G401.6 (cell line): ENCODE data around the gene CXCL1.

ENCODE experiments used
- FAIRE-seq: peaks from 2 replicates; lab custom pipeline; 2012; peaks lifted over from hg19 to GRCh38; lab: Jason Lieb, UNC

Gene CXCL1

DNA sequence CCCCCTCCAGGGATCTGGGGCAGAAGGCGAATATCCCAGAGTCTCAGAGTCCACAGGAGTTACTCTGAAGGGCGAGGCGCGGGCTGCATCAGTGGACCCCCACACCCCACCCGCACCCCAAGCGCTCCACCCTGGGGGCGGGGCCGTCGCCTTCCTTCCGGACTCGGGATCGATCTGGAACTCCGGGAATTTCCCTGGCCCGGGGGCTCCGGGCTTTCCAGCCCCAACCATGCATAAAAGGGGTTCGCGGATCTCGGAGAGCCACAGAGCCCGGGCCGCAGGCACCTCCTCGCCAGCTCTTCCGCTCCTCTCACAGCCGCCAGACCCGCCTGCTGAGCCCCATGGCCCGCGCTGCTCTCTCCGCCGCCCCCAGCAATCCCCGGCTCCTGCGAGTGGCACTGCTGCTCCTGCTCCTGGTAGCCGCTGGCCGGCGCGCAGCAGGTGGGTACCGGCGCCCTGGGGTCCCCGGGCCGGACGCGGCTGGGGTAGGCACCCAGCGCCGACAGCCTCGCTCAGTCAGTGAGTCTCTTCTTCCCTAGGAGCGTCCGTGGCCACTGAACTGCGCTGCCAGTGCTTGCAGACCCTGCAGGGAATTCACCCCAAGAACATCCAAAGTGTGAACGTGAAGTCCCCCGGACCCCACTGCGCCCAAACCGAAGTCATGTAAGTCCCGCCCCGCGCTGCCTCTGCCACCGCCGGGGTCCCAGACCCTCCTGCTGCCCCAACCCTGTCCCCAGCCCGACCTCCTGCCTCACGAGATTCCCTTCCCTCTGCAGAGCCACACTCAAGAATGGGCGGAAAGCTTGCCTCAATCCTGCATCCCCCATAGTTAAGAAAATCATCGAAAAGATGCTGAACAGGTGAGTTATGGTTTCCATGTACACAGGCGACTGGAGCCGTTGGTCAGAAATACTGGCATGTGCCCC is at the start of gene CXCL1:
TSS of gene CXCL1 (plus strand) at position 264 of the 926 bp plus-strand sequence. CDS start at position 342, 78 bp downstream.
- no peak for FAIRE-seq

DNA sequence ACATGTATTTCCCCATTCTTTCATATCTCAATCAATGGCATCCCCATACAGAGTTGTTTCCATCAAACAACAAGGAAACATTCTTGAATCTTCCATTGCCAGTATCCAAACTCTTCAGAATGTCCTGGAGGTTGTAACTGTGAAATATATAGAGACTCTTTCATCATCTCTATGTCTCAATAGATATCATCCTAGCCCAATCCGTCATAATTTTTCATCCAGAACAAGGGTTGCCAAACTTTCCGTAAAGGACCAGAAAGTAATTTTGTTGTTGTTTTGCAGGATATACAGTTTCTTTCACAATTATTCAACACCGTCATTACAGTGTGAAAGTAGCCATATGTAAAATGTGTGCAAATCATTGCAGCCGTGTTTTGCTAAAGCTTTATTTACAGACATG is 47.9 kb upstream of the CXCL1 start:
- FAIRE-seq: no peak

DNA sequence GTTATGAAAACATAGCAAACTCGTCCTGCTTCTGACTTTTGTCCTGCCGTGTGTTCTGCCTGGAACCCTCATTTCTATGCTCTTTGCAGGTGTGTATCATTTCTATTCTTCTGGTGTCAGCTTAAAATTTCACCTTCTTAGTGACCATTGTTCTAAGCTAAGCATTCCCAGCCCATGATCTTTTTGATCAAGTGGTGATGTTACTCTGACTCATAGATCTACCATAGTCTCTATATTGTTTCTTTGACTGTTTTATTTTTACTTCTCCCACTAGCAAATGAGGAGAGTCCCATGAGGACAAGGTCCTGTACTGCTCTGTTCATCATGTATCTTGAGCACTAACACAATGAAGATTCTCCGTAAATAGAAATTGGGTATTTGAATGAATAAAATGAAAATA is 46.8 kb upstream of the CXCL1 start:
- FAIRE-seq: no peak

DNA sequence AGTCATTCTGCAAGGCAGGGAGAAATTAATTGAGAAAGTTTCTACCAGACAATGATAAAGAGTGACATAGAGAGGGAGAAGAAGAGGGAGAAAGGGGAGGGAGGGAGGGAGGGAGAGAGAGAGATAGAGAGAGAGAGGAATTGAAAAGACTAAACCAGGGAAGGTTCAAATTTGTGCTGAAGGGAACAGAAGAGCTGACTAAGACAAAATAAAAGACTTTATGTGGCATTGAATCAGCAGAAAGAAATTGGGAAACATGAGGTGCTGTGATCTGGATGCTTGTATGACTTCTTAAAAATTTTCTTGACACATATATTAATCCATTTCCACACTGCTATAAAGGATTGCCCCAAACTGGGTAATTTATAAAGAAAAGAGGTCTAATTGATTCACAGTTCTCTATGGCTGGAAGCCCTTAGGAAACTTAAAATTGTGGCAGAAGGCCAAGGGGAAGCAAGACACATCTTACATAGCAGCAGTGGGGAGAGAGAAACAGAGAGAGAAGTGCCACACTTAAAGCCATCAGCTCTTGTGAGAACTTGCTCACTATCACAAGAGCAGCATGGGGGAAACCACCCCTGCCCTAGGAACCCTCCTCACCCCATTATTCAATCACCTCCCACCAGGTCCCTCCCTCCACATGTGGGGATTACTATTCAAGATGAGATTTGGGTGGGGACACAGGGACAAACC is 46.2 kb upstream of the CXCL1 start:
- FAIRE-seq: no peak

DNA sequence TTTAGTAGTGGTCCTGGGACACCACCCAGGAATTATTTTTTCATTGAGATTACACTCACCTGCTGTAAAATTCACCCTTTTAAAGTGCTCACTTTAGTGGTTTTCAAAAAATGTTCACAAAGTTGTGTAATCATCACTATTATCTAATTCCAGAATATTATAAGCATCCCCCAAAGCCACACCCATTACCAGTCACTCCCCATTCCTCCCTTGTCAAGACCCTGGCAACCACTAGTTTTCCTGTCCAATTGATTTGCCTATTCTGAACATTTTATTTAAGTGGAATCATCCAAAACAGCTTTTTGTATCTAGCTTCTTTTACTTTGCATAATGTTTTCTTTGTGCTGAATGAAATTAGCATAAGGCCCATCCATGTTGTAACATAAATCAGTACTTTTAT is 45.4 kb upstream of the CXCL1 start:
- no peak for FAIRE-seq

DNA sequence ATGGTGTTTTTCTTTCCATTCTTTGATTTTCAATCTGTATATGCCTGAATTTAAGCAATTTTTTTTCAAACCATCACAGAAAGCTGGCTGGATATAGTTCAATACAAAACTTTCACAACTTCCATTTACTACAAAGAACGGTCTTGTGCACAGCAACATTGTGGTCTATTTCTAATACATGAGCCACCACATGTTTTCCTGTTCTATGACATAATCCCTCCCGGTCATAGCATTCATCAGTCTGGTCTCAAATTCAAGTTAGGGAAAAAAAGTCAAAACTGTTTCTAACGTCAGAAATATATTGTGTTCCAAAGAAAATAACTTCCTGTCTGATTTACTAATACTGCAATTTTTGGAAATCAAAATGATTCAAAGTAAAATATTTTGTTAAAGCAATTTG is 40.2 kb upstream of the CXCL1 start:
- FAIRE-seq: no peak

DNA sequence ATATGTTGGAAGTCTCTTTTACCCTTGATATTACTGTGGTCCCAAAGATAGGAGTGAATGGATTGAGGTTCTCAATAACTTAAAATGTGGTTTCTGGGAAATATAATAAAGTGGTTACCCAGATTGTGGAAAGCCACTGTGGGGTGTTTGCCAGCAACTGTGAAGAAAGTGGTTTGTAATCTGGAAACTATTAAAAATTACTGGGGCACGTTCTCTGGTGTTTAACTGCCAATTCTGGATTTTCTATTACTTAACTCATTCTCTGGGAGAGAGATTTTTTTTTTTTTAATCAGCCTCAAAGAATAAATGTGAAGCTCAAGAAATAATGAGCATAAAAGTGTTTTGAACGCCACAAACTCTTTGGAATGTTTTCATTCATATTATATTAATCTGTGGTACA is 37.6 kb upstream of the CXCL1 start:
- no peak for FAIRE-seq

DNA sequence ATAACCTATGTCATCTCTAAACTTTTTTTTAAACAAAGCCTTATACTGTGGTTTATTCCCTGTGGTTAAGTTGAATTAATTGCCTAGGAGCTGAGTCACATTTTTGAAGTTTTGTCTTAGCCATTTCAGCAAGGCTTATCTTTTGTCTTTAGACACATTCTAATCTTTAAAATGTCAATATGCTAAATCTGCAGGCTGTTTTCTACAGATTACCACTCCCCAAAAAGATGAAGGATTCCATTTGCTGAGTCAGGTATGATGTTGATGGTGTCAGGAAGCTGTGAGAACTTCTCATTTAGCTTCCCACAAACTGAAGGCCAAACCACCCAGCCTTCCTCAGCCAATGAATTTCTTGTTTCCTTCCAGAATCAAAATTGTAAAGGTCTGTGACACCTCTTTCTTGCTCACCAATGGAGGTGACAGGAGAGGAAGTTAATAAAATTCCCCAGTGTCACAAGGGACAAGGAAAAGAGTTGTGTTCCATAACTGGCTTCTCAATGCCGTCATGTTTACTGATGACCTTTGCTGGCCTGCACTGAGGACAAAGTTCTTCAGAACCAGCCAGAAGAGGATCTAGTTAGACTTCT is 36.4 kb upstream of the CXCL1 start:
- no peak for FAIRE-seq

DNA sequence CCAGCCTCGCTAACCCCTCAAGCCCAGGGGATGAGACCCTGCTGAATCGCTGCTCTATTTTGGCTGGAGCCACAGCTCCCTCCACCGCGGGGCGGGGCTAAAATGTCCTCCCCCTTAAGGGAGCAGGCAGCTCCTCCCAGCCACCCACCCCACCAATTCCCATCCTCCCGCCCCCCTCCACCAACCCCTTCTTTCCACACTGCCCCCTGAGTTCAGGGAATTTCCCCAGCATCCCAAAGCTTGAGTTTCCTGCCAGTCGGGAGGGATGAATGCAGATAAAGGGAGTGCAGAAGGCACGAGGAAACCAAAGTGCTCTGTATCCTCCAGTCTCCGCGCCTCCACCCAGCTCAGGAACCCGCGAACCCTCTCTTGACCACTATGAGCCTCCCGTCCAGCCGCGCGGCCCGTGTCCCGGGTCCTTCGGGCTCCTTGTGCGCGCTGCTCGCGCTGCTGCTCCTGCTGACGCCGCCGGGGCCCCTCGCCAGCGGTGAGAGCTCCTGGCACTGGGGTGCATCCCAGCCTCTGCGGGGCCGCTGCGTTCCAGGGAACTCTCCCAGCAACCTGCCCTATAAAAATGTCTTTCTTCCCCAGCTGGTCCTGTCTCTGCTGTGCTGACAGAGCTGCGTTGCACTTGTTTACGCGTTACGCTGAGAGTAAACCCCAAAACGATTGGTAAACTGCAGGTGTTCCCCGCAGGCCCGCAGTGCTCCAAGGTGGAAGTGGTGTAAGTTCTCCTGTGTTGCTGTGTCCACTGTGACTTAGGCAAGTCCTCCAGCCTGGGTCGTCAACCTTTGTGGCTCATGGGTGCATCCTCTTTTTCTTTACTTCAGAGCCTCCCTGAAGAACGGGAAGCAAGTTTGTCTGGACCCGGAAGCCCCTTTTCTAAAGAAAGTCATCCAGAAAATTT is 32.6 kb upstream of the CXCL1 start, which contains the start of gene CXCL6:
TSS of gene CXCL6 (plus strand) at position 306 of the 907 bp plus-strand sequence. CDS start at position 379, 73 bp downstream.
- no peak for FAIRE-seq

DNA sequence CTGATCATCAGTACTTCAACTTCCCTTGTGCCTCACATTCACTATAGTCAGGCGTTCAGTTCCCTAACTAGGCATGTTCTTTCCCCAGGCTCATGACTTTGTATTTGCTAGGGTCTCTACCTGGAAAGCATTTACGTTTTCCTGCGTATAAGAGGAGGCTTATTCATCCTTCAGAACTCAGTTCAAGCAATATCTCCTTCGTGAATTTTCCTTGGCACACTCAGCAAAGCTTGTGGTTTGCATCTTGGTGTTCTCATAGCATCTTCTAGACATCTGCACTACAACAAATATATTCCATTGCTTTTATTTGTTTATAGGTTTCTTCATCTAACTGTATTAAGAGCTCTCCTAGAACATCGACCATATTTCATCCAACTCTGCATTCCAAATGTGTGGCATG is 30.1 kb upstream of the CXCL1 start:
- no peak for FAIRE-seq

DNA sequence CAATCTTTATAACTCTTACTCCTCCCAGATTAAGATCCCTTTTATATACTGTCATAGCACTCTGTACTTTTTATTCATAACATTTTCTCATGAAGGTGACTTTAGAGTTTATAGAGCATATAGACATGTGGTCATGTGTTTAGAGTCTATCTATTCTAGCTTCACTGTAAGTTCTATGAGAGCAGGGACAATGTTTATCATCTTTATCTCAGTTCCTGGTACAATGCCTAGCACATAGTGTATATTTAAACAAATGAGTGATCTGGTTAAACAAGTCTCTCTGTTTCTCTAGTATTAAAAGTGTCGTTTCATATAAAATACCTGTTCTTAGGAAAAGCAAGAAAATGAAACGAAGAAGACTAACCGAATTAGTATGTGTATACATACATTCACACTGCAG is 29.5 kb upstream of the CXCL1 start:
- no peak for FAIRE-seq

DNA sequence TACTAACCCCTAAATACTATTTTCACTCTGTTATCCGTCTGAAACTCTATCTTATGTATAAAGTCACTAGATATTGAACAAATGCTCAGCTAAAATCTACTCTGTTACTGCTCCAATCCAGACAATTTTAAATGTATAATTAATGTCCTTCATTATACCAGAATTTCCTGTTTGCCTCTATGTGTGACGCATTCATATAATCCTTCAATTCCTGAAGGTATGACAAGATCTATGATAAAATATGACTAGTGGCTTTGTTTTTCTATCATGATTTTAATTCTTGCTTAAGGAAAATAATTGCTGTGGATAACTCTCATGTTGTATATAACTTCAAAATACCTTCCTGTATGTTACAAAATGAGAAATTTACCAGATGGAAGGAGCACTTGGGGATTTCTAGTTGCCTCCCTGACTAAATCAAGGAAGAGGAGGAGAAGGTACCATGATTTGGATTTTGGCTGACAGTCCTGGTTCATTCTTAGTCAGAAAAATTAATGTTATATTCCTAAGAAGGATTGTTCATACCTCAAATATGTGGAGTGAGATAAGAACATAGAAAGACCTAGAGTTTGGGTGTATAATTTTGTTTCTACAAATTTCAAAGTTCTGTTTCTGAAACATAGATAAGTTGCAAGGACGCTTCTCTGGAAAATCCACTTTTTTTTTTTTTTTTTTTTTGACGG is 27.8 kb upstream of the CXCL1 start:
- no peak for FAIRE-seq

DNA sequence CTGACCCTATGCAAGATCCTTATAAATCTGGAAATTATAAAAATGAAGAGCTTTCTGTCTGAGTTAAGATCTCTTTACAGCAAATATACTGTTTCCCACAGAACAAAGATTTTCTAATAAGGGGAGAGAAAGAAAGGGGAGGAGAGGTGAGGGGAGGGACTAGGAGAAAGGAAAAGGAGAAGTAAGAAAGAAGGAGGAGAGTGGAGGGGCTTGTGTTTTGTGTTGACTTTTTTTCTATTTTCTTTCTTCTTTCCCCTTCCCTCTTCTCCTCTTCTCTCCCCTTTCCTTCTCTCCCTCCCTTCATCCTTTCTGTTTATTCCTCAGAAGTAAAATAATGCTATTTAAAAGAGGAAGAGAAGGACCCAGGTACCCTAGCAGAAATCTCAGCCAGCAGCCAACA is 26.5 kb upstream of the CXCL1 start:
- FAIRE-seq: no peak

DNA sequence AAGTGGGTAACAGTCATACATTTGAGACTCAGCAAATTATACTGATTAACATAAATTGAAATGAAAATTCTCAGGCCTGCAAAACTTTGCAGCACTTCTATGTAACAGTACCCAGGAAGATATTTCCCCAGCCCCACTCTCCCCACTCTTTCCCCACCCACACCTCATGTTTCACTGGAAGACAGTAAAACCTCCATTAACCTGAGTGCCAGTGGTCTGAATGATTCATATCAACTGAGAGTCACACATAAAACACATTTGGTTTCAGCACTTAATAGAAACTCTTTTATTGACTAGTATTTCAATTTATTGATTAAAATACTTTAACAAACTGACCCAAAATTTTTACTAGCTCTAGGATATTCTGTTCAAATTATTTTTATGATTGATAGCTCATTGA is 25.8 kb upstream of the CXCL1 start:
- no peak for FAIRE-seq

DNA sequence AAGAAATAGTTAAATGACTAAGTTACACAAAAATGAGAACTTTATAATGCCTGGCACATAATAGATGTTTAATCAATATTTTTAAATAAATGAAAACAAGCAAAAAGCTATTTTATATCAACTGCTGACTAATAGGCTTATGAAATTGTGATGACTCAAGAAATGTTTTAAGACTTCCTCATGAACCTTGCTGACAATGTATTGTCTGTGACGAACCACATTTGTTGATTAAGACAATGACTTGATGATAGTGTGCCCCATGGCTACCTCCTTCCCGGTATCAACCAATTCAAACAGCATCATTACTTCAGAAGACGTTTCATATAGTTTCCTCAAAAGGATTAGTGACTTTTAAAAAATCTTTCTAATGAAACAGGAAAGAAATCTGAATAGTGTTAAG is 24.8 kb upstream of the CXCL1 start:
- FAIRE-seq: no peak

DNA sequence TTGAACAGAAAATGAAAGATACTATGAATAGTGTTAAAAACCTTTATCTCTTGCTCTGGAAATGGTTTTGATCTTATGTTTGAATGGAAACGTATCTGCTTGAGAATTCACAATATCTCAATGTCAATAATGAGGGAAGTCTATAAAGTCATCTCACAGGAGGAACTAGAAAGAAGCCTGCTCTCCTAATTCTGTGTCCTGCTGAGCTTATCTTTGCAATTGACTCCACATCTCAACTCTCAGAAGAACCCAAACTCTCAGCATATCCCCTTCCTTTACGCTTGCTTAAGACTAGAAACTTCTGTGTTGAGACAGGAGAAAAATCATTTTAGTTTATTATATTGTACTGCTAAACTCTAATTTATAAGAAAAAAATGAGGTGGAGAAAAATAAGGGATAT is 24.4 kb upstream of the CXCL1 start:
- FAIRE-seq: no peak

DNA sequence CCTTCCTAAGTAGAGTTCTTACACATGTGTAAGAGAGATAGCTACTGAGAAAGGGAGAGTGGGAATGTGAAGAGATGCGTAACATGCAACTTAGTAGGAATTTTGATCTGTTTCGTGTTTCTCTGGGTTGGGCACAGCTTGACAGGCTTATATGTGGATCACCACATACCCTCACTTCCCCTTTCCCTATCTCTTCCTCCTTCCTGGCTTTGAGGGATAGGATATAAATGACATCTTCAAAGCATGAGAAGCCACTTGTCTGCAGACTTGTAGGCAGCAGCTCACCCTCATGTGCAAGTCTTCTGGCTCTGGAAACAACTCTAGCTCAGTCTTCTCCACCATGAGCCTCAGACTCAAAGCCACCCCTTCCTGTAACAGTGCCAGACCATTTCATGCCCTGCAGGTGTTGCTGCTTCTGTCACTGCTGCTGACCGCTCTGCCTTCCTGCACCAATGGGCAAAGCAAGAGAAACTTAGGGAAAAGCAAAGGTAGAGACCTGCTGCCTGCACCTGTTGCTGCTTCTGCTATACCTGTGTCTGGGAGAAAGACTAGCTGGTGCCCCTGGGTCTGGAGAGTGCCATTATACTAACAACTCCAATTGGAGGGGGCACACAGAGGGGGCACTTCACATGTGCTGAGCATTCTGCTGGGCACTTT is 21.5 kb upstream of the CXCL1 start:
- no peak for FAIRE-seq

DNA sequence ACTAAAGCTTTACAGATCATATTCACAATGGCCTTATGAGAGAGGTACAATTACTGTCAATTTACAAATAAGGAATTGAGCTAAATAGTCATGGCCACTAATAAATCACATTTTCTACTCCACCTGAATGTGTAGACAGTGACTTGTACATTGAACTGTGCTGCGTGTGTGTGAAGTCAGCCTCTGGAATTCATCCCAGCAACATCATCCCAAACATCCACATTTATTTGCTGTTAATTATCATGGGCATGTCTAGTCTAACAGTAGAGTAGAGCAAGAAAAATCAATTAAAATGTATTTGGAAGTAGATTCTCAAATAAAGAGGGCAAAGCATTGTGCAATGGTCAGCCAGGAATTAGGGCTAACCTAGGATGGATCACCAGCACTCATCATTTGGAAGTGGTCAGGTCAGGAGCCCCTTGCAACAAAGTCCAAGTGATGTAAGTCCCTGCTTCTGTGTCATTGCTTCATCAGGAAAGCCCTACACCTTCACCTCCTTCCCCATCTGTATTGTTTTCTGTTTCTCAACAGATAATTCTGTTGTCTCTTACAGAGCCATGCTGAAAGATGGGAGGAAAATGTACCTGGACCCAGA is 20.9 kb upstream of the CXCL1 start:
- FAIRE-seq: no peak

DNA sequence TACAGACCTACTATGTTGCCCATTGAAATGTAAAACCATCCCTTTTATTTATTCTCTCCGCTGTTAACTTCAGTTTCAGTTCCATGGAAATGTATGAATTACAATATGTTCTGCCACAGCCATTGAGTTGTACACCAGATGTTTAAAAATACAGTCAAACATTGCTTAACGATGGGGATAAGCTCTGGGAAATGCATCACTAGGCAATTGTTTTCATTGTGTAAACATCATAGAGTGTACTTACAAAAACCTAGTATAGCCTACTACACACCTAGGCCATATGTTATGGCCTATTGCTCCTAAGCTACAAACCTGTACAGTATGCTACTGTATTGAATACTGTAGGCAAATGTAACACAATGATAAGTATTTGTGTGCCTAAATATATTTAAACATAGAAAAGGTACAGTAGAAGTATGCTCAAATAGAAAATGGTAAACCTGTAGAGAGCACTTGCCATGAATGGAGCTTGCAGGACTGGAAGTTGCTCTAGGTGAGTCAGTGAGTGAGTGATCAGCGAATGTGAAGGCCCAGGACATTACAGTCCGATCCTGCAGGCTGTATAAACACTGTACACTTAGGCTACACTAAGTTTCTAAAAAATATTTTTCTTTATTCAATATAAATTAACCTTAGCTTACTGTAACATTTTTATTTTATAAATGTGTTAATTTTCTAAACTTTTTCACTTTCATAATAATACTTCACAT is 18.8 kb upstream of the CXCL1 start:
- no peak for FAIRE-seq

DNA sequence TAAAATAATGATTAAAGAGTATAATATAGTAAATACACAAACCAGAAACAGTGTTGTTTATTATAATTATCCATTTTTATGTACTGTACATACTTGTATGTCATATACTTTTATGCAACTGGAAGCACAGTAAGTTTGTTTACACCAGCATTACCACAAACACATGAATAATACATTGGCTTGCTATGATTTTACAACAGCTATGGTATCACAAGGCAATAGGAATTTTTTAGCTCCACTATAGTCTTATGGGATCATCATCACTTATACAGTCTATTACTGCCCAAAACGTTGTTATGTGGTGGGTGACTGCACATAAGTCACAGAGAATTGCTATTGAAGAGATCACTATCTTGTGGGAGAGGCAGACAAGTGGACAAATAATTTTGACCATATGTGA is 17.9 kb upstream of the CXCL1 start:
- no peak for FAIRE-seq
